HG03442 (cell line): ENCODE measurements around the gene MRPL34.
"Not testable (repeated sequence)": the region's sequence is repeated elsewhere in the genome, so short reads cannot be mapped to it uniquely, and the experiment has no call there.

Experiments used
- ATAC-seq: cut with Tn5 transposase; IDR thresholded peaks from one replicate; pipeline ENCODE4 v1.9.1; 2021; ENCODE audit warnings: mild to moderate bottlenecking, moderate library complexity; ENCODE audit not compliant: unreplicated experiment

MRPL34 gene

GRCh38 chr19:17285415-17286135, 20.1 kb upstream of the MRPL34 start:
- no peak for ATAC-seq

GRCh38 chr19:17286263-17286662, 19.4 kb upstream of the MRPL34 start:
- no peak for ATAC-seq

GRCh38 chr19:17286752-17287151, 18.9 kb upstream of the MRPL34 start:
- ATAC-seq = no peak

GRCh38 chr19:17289489-17289888, 16.2 kb upstream of the MRPL34 start:
- ATAC-seq = no peak

GRCh38 chr19:17292301-17293074, 13.2 kb upstream of the MRPL34 start:
- no peak for ATAC-seq

- no peak for ATAC-seq
Observed at GRCh38 chr19:17293605-17294004, 12.1 kb upstream of the MRPL34 start.

GRCh38 chr19:17294051-17294891, 11.4 kb upstream of the MRPL34 start:
- ATAC-seq = no peak

GRCh38 chr19:17295551-17295950, 10.1 kb upstream of the MRPL34 start:
- not testable (repeated sequence) for ATAC-seq

GRCh38 chr19:17296273-17296672, 9.4 kb upstream of the MRPL34 start:
- ATAC-seq = no peak

GRCh38 chr19:17296976-17297375, 8.7 kb upstream of the MRPL34 start:
- ATAC-seq = no peak

GRCh38 chr19:17300992-17301619, 4.6 kb upstream of the MRPL34 start:
- no peak for ATAC-seq

- ATAC-seq = no peak
Observed at GRCh38 chr19:17302391-17303166, 3.1 kb upstream of the MRPL34 start.

- ATAC-seq = peak; percentile 50
Observed at GRCh38 chr19:17303167-17303939, 2.3 kb upstream of the MRPL34 start, which contains the start of gene ABHD8. Gene ABHD8, minus strand, starts transcription at chr19:17303425. Its CDS starts 1,809 bp downstream, at chr19:17301616.

- no peak for ATAC-seq
Observed at GRCh38 chr19:17303940-17304267, 1.8 kb upstream of the MRPL34 start.

GRCh38 chr19:17304386-17305215, 1.1 kb upstream of the MRPL34 start:
- no peak for ATAC-seq

- no peak for ATAC-seq
Observed at GRCh38 chr19:17305216-17305516, 506 bp upstream of the MRPL34 start.

- ATAC-seq = no peak
Observed at GRCh38 chr19:17306285-17306714, 628 bp downstream of the MRPL34 start.

- ATAC-seq = no peak
Observed at GRCh38 chr19:17307876-17308377, 2.3 kb downstream of the MRPL34 start.
